HepG2 (cell line): Measurements from ENCODE around the gene SFMBT1. TPM values are rescaled to one million over a fixed set of nuclear protein-coding genes. Genes with fewer than 3 reads are reported as not detected.

ENCODE experiments used
- ATAC-seq: fragments of 200-7000 bp; cut with Tn5 transposase; 3 replicates; pipeline ENCODE4 v1.9.1; 2020; ENCODE audit warnings: mild to moderate bottlenecking, moderate library complexity
- BruUV-seq: library from RNA; stranded (reverse); fragments of 400-500 nt; replicated peaks from 2 replicates; lab custom pipeline; 2021; lab: Mats Ljungman, UMichigan
- CTCF ChIA-PET: fragments of 300-600 bp; formaldehyde crosslinking; extraction: SDS; loops from one replicate; lab custom pipeline; 2021; ENCODE audit warnings: low total read pairs, inconsistent platforms, low intra/inter-chr PET ratio; lab: Yijun Ruan, JAX
- POLR2A ChIA-PET: fragments of 350-600 bp; sonication (Branson Sonifier 250); formaldehyde crosslinking; loops from one replicate; lab custom pipeline; 2020; ENCODE audit warnings: antibody characterized with exemption, inconsistent platforms; lab: Yijun Ruan, JAX
- DNase-seq: peaks from one replicate; pipeline ENCODE4 v3.0.0-alpha.2; 2015; ENCODE audit warnings: low spot score
- FAIRE-seq: peaks from 3 replicates; lab custom pipeline; 2011; peaks lifted over from hg19 to GRCh38; lab: Jason Lieb, UNC
- H2AFZ ChIP-seq: one replicate; pipeline ENCODE4 v1.6.1; 2011; ENCODE audit warnings: low read length, inconsistent platforms
- H3K27ac ChIP-seq: fragments of 300-600 bp; 3 replicates; pipeline ENCODE4 v1.8.0; 2011; ENCODE audit warnings: mixed run types, mild to moderate bottlenecking, mixed read lengths, low read length, inconsistent platforms; ENCODE audit not compliant: insufficient read depth; ENCODE audit errors: extremely low read length
- H3K27me3 ChIP-seq, 2 experiments: fragments of 200-600 bp in 1 of 2; 2 replicates in 1 of 2; 3 replicates in 1 of 2; pipeline versions ENCODE4 v1.6.0 to v1.8.0; 2011; ENCODE audit warnings: low read length in 2 of 2, mild to moderate bottlenecking in 2 of 2, moderate library complexity in 2 of 2, inconsistent platforms in 1 of 2; ENCODE audit not compliant: insufficient read depth in 2 of 2, control insufficient read depth in 1 of 2
- H3K36me3 ChIP-seq, 2 experiments: fragments of 200-600 bp in 1 of 2; replicated peaks in 1 of 2; 2 replicates in 1 of 2; 3 replicates in 1 of 2; pipeline versions ENCODE4 v1.5.1 to v1.8.0; 2011; ENCODE audit warnings: low read length in 2 of 2, inconsistent platforms in 1 of 2; ENCODE audit not compliant: insufficient read depth in 2 of 2, control insufficient read depth in 1 of 2
- H3K4me1 ChIP-seq: 2 replicates; pipeline ENCODE4 v1.5.1; 2012; ENCODE audit warnings: low read length, inconsistent platforms; ENCODE audit not compliant: insufficient read depth
- H3K4me2 ChIP-seq: 2 replicates; pipeline ENCODE4 v1.6.0; 2011; ENCODE audit warnings: low read depth, low read length, inconsistent platforms
- H3K4me3 ChIP-seq, 3 experiments: fragments of 200-600 bp in 1 of 3; sonication (generic), shearing (Covaris generic) in 1 of 3; replicated peaks in 1 of 3; 2 replicates each; pipeline ENCODE4 v1.5.1; 2011 to 2016; ENCODE audit warnings: low read length in 3 of 3, inconsistent platforms in 2 of 3, low read depth in 2 of 3, mild to moderate bottlenecking in 2 of 3, control low read depth in 1 of 3, mixed read lengths in 1 of 3; ENCODE audit not compliant: insufficient read depth in 1 of 3
- H3K79me2 ChIP-seq: one replicate; pipeline ENCODE4 v1.6.1; 2011; ENCODE audit warnings: low read length, inconsistent platforms; ENCODE audit not compliant: insufficient read depth
- H3K9ac ChIP-seq: 2 replicates; pipeline ENCODE4 v1.6.0; 2011; ENCODE audit warnings: mild to moderate bottlenecking, low read depth, low read length, inconsistent platforms; ENCODE audit not compliant: insufficient read depth
- H3K9me3 ChIP-seq: 2 replicates; pipeline ENCODE4 v1.5.1; 2012; ENCODE audit warnings: mild to moderate bottlenecking, low read length
- H4K20me1 ChIP-seq: 2 replicates; pipeline ENCODE4 v1.6.0; 2011; ENCODE audit warnings: inconsistent platforms, mild to moderate bottlenecking, low read length, moderate library complexity; ENCODE audit not compliant: insufficient read depth
- AFF4 ChIP-seq: sonication (generic); formaldehyde crosslinking; IDR thresholded peaks from 2 replicates; pipeline ENCODE4 v1.4.0; 2020; ENCODE audit warnings: missing genetic modification reagents
- AGO2 ChIP-seq: fragments of 200-400 bp; formaldehyde crosslinking; optimal IDR thresholded peaks from 2 replicates; pipeline ENCODE3; 2017; ENCODE audit warnings: mild to moderate bottlenecking, low read depth, low read length, moderate library complexity
- BORCS8-MEF2B ChIP-seq: sonication (generic); formaldehyde crosslinking; IDR thresholded peaks from 2 replicates; pipeline ENCODE4 v1.8.0; 2022; ENCODE audit warnings: mild to moderate bottlenecking, missing genetic modification reagents
- CC2D1A ChIP-seq: sonication (generic); formaldehyde crosslinking; IDR thresholded peaks from 2 replicates; pipeline ENCODE4 v1.8.1; 2023; ENCODE audit warnings: mild to moderate bottlenecking, missing genetic modification reagents
- CENPX ChIP-seq: sonication (generic); formaldehyde crosslinking; IDR thresholded peaks from 2 replicates; pipeline ENCODE4 v1.9.0; 2021; ENCODE audit warnings: mild to moderate bottlenecking, missing genetic modification reagents, moderate library complexity
- GMEB2 ChIP-seq: IDR thresholded peaks from 2 replicates; pipeline ENCODE4 v1.6.1; 2016; ENCODE audit warnings: missing biosample characterization, missing genetic modification reagents, low read depth
- HOXA7 ChIP-seq: sonication (generic); formaldehyde crosslinking; IDR thresholded peaks from 2 replicates; pipeline ENCODE4 v1.8.1; 2022; ENCODE audit warnings: mild to moderate bottlenecking, missing genetic modification reagents, moderate library complexity
- MEIS1 ChIP-seq: sonication (generic); formaldehyde crosslinking; IDR thresholded peaks from 2 replicates; pipeline ENCODE4 v1.9.0; 2021; ENCODE audit warnings: mild to moderate bottlenecking, missing genetic modification reagents, moderate library complexity, borderline replicate concordance
- RAD51 ChIP-seq: fragments of 450-650 bp; IDR thresholded peaks from 2 replicates; pipeline ENCODE4 v1.6.1; 2016; ENCODE audit warnings: borderline replicate concordance
- TBP ChIP-seq: sonication (generic); formaldehyde crosslinking; IDR thresholded peaks from 2 replicates; pipeline ENCODE4 v1.5.0; 2020; ENCODE audit warnings: missing genetic modification reagents
- THAP7 ChIP-seq: sonication (generic); formaldehyde crosslinking; IDR thresholded peaks from 2 replicates; pipeline ENCODE4 v1.8.1; 2023; ENCODE audit warnings: mild to moderate bottlenecking, missing genetic modification reagents
- XRCC5 ChIP-seq: fragments of 200-400 bp; formaldehyde crosslinking; optimal IDR thresholded peaks from 2 replicates; pipeline ENCODE3; 2017; ENCODE audit warnings: mild to moderate bottlenecking, low read length
- ZBTB37 ChIP-seq: sonication (generic); formaldehyde crosslinking; IDR thresholded peaks from 2 replicates; pipeline ENCODE4 v1.4.0; 2020; ENCODE audit warnings: mild to moderate bottlenecking, missing genetic modification reagents
- ZC3H13 ChIP-seq: sonication (generic); formaldehyde crosslinking; IDR thresholded peaks from 2 replicates; pipeline ENCODE4 v1.8.1; 2023; ENCODE audit warnings: mild to moderate bottlenecking, missing genetic modification reagents, moderate library complexity
- ZFY ChIP-seq: sonication (generic); formaldehyde crosslinking; IDR thresholded peaks from 2 replicates; pipeline ENCODE4 v1.4.0; 2020; ENCODE audit warnings: missing genetic modification reagents
- ZIK1 ChIP-seq: sonication (generic); formaldehyde crosslinking; IDR thresholded peaks from 2 replicates; pipeline ENCODE4 v1.5.0; 2020; ENCODE audit warnings: mild to moderate bottlenecking, low read depth, missing genetic modification reagents, borderline replicate concordance
- WGBS: methylation state at CpG from one replicate; pipeline ENCODE4 v1.1.6; 2017; ENCODE audit warnings: low lambda C conversion rate; 5-methylcytosine and 5-hydroxymethylcytosine counted together
- in situ Hi-C: cut with HindIII; loops from 2 replicates; pipeline ENCODE4 v1.10.0; 2017; ENCODE audit warnings: low pct_unique_long_range_greater_than_20kb; ENCODE audit not compliant: extremely low pct_ligation_motif_present
- intact Hi-C: fragments of 100-400 bp; cut with micrococcal nuclease; formaldehyde crosslinking; loops from one replicate; pipeline ENCODE4 v1.10.0; 2022; ENCODE audit not compliant: unreplicated experiment
- polyA plus RNA-seq, 8 experiments: library from polyadenylated mRNA; depleted of rRNA in 3 of 8; stranded (reverse) in 7 of 8; unstranded in 1 of 8; fragments of >200 nt; fragmentation: Illumina TruSeq in 4 of 8; extraction: Trizol in 4 of 8; gene quantifications; 2 replicates each; pipeline versions ENCODE4 v1.2.1 to v1.2.3, GENCODE V29; 2011 to 2016; ENCODE audit warnings: low read depth in 4 of 8, missing spikeins in 1 of 8, mixed read lengths in 1 of 8; ENCODE audit not compliant: insufficient read depth in 1 of 8
- total RNA-seq, 5 experiments: library from RNA; depleted of rRNA; stranded (reverse); fragments of >200 nt; fragmentation: Illumina TruSeq; extraction: Trizol; gene quantifications; 2 replicates each; pipeline ENCODE4 v1.2.3, GENCODE V29; 2016; ENCODE audit warnings: low read depth in 1 of 5

Gene SFMBT1
- total and polyA plus RNA-seq, 2 of the 13 experiments (the other 11 are each of a cell fraction or from before 2014, with no cell fraction given): 3.8 to 12.8 TPM

- H3K9me3 ChIP-seq: no peaks in the 10 kb centered on the region
- FAIRE-seq: no peak
- no peak overlapping the region for H2AFZ ChIP-seq
- no peak for ATAC-seq
- 0 out of 5 replicates have a peak, but pooled peaks cover 0 to 3% of the 10 kb centered on the region in 2 experiments for H3K36me3 ChIP-seq
- H3K4me2 ChIP-seq: no peak overlapping the region
- H3K9ac ChIP-seq: no peak overlapping the region
- TF ChIP-seq ZIK1 (no peak), HOXA7 (CRISPR knock-in tag) (no peak), CENPX (CRISPR knock-in tag) (no peak), CC2D1A (no peak), AFF4 (CRISPR knock-in tag) (no peak), THAP7 (CRISPR knock-in tag) (no peak), ZFY (no peak), TBP (CRISPR knock-in tag) (no peak), GMEB2 (no peak), MEIS1 (CRISPR knock-in tag) (no peak), ZC3H13 (CRISPR knock-in tag) (no peak), XRCC5 (no peak), AGO2 (no peak), BORCS8-MEF2B (CRISPR knock-in tag) (no peak), ZBTB37 (CRISPR knock-in tag) (no peak), RAD51 (no peak)
- BruUV-seq: no TSS peak
- POLR2A ChIA-PET: no interaction called here
- DNase-seq: no peak
- in situ Hi-C loops: no loop called here
- intact Hi-C loops: no loop called here
- CTCF ChIA-PET: interaction anchor here (1.0 kb wide), 1 partner anchor 55 kb away, joined by 3 read pairs; no protein-coding TSS in a partner anchor
- H3K79me2 ChIP-seq: no peaks in the 10 kb centered on the region
- no peak overlapping the region for H3K4me3 ChIP-seq
- no peaks in the 10 kb centered on the region for H3K27me3 ChIP-seq
- H3K4me1 ChIP-seq: peaks cover 7% of the 10 kb centered on the region
- no peak overlapping the region for H3K27ac ChIP-seq
- 94% methylated on average over 5 of the region's 5 CpGs for WGBS
- H4K20me1 ChIP-seq: no peaks in the 10 kb centered on the region
Measured at GRCh38 chr3:52880047-52880446, 165.8 kb downstream of the SFMBT1 start.
